Measurements from ENCODE around the gene SLC25A12. TPM values are rescaled to one million over a fixed set of nuclear protein-coding genes. Genes with fewer than 3 reads are reported as not detected.

SLC25A12 gene
- total and polyA plus RNA-seq, 2 donors (not counting 1 experiment from before 2014, with no cell fraction given) = 10.0 to 21.0 TPM

DNA sequence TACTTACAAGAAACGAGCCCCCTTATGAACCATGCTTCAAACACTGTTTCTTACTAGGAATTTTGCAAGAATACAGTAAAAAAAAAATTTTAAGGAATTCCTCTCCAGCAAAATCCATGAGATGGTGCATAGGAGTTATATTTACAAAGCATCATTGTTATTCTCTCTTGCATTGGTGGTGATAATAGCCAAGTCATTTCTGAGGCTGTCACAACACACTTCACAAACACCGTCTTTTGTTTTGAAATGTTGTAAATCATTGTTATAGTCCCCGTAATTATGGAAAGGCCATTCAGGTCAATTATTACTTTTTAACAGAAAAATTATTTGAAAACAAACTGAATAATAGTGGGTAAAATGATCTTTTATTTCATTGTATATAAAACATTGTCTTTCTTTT lies 146.7 kb downstream of the SLC25A12 start:
- Histone ChIP-seq H3K79me2 (ENCODE audit: control insufficient read depth, insufficient read depth, low read length) (peaks cover 3% of the 10 kb centered on the region), H3K36me3 (replicated peaks in 1 of 2; ENCODE audit: control extremely low read depth in 1 of 2, control insufficient read depth in 1 of 2, extremely low read depth in 1 of 2, insufficient read depth in 2 of 2, low read length in 1 of 2) (peaks cover 21 to 51% of the 10 kb centered on the region in 2 experiments), H2AFZ (ENCODE audit: insufficient read depth, low read depth, low read length, poor library complexity, severe bottlenecking) (no peak overlapping the region), H3K27ac (ENCODE audit: low read length in 2 of 2) (no peak overlapping the region), H3K4me2 (replicated peaks; ENCODE audit: low read depth, low read length, poor library complexity, severe bottlenecking) (no peak overlapping the region), H3K9ac (ENCODE audit: low read length) (no peak overlapping the region), H3K4me1 (ENCODE audit: control insufficient read depth in 2 of 2, insufficient read depth in 2 of 2, low read length in 2 of 2) (peaks cover 13% of the 10 kb centered on the region in 2 donors), H3K27me3 (replicated peaks in 1 of 4; ENCODE audit: control extremely low read depth in 1 of 4, control insufficient read depth in 3 of 4, insufficient read depth in 4 of 4, low read length in 3 of 4) (no peaks in the 10 kb centered on the region), H3K4me3 (ENCODE audit: control extremely low read depth in 1 of 5, extremely low read depth in 1 of 5, insufficient read depth in 1 of 5, low read depth in 2 of 5, low read length in 4 of 5) (no peak overlapping the region), H3K9me3 (ENCODE audit: control extremely low read depth in 1 of 3, control insufficient read depth in 2 of 3, insufficient read depth in 1 of 3, low read length in 2 of 3) (no peaks in the 10 kb centered on the region), H4K20me1 (ENCODE audit: control insufficient read depth, insufficient read depth, low read length, poor library complexity, severe bottlenecking) (peaks cover 4% of the 10 kb centered on the region)
- ChIA-PET CTCF (no interaction called here), POLR2A (no interaction called here)
- TF ChIP-seq CTCF (IDR thresholded peaks at IDR 0.05) (no peak), EZH2 (IDR thresholded peaks at IDR 0.05; ENCODE audit: borderline replicate concordance, insufficient read depth, low read depth, low read length, poor library complexity, severe bottlenecking) (no peak)
- ATAC-seq (ENCODE audit: low read depth) = no peak
- WGBS (ENCODE audit: insufficient coverage) = no CpG with 5 or more reads among the region's 3 CpGs
- intact Hi-C loops (cut with micrococcal nuclease) = no loop called here
- H3K27ac Mint-ChIP-seq = no peak overlapping the region
- no peaks in the 10 kb centered on the region for H3K27me3 Mint-ChIP-seq
- DNase-seq = no peak
- H3K4me1 Mint-ChIP-seq = peaks cover 16% of the 10 kb centered on the region
- no peaks in the 10 kb centered on the region for H3K9me3 Mint-ChIP-seq (ENCODE audit: insufficient read depth)
- H3K4me3 Mint-ChIP-seq = no peak overlapping the region

GRCh38 chr2:171745806-171746205 lies 148.2 kb downstream of the SLC25A12 start:
- ChIA-PET POLR2A (no interaction called here), CTCF (no interaction called here)
- Mint-ChIP-seq H3K9me3 (ENCODE audit: insufficient read depth) (no peaks in the 10 kb centered on the region), H3K27ac (no peak overlapping the region), H3K27me3 (no peaks in the 10 kb centered on the region), H3K4me1 (peaks cover 26% of the 10 kb centered on the region), H3K4me3 (no peak overlapping the region)
- Histone ChIP-seq H3K4me1 (ENCODE audit: control insufficient read depth in 2 of 2, insufficient read depth in 2 of 2, low read length in 2 of 2) (peaks cover 25 to 28% of the 10 kb centered on the region in 2 donors), H3K27me3 (replicated peaks in 1 of 4; ENCODE audit: control extremely low read depth in 1 of 4, control insufficient read depth in 3 of 4, insufficient read depth in 4 of 4, low read length in 3 of 4) (no peaks in the 10 kb centered on the region), H3K9ac (ENCODE audit: low read length) (no peak overlapping the region), H2AFZ (ENCODE audit: insufficient read depth, low read depth, low read length, poor library complexity, severe bottlenecking) (no peak overlapping the region), H3K36me3 (replicated peaks in 1 of 2; ENCODE audit: control extremely low read depth in 1 of 2, control insufficient read depth in 1 of 2, extremely low read depth in 1 of 2, insufficient read depth in 2 of 2, low read length in 1 of 2) (peaks cover 17 to 47% of the 10 kb centered on the region in 2 experiments), H3K4me2 (replicated peaks; ENCODE audit: low read depth, low read length, poor library complexity, severe bottlenecking) (no peak overlapping the region), H3K9me3 (ENCODE audit: control extremely low read depth in 1 of 3, control insufficient read depth in 2 of 3, insufficient read depth in 1 of 3, low read length in 2 of 3) (peaks cover 0 to 6% (median 2%) of the 10 kb centered on the region in 3 donors), H3K4me3 (ENCODE audit: control extremely low read depth in 1 of 5, extremely low read depth in 1 of 5, insufficient read depth in 1 of 5, low read depth in 2 of 5, low read length in 4 of 5) (no peak overlapping the region), H3K27ac (ENCODE audit: low read length in 2 of 2) (no peak overlapping the region), H4K20me1 (ENCODE audit: control insufficient read depth, insufficient read depth, low read length, poor library complexity, severe bottlenecking) (peaks cover 6% of the 10 kb centered on the region), H3K79me2 (ENCODE audit: control insufficient read depth, insufficient read depth, low read length) (peaks cover 3% of the 10 kb centered on the region)
- intact Hi-C loops (cut with micrococcal nuclease) = no loop called here
- DNase-seq = no peak
- TF ChIP-seq EZH2 (IDR thresholded peaks at IDR 0.05; ENCODE audit: borderline replicate concordance, insufficient read depth, low read depth, low read length, poor library complexity, severe bottlenecking) (no peak), CTCF (IDR thresholded peaks at IDR 0.05) (no peak)
- WGBS (ENCODE audit: insufficient coverage) = 93% methylated on average over 2 of the region's 4 CpGs
- ATAC-seq (ENCODE audit: low read depth) = no peak
